T-helper 2 cell treated with Interferon-gamma antibody and Interleukin-4, amounts not matched to agents 100 ng/mL and 5 ng/mL, for 36 hours (primary cell): ENCODE data around the gene OTOGL. TPM values are rescaled to one million over a fixed set of nuclear protein-coding genes. Genes with fewer than 3 reads are reported as not detected.

Experiments
- intact Hi-C: fragments of 100-400 bp; cut with micrococcal nuclease; formaldehyde crosslinking; loops from one replicate; pipeline ENCODE4 v1.15.1; 2023
- total RNA-seq: library from RNA; stranded (reverse); gene quantifications from 2 replicates; pipeline ENCODE4 v1.2.3, GENCODE V29; 2022

OTOGL gene
- total RNA-seq, 1 donor from 2014 or later, result not detected

DNA sequence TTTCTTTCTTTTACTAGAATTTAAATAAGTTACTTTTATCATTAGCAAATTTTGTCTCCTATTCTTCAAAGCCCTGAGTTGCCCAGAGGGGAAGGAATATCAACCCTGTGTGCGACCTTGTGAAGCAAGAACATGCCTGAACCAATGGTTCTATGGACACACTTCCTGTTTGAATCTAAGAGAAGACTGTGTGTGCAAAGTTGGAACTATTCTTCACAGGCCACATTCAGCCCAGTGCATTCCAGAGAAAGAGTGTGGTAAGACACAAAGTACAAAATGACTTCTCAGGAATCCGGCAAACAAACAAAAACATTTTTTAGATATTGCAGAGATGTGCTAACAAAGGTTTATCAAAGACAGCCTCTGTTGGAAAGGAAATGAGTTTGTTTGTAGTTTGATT, 253.9 kb downstream of the OTOGL start:
- intact Hi-C loops, result no loop called here

DNA sequence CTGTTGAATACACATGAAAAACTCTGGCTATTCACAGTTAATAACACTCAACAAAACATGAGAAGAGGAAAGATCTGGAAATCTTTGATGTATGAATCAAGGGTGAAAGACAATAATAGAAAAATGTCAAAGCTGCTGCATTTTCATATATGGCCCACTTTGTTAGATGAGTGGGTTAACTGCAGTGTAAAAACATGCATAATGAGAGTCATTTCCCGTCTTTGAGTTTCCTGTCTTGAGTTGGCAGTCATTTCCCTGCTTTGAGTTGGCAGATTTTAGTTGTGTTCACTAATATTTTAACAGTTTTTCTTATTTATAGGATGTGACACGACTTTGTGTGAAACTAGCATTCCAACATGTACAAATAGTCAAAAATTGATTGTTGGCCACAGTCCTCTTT, 256.8 kb downstream of the OTOGL start:
- intact Hi-C loops, result no loop called here

DNA sequence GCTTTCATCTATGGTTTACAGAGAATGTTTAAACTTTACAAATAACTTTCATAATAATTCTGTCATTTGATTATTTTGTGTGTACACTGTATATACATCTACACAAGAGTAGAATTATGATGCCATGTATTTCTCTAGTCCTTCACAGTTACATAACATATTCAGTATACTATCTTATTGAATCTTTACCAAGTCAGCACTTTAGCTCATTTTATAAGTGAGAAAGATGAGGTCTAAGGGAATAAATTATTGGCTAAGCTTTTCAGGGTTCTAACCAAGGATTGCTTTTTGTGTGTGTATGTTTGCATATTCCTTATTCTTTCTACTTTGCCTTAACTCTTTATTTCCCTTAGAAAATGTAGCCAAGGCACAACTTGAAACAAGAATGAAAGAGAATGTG, 260.4 kb downstream of the OTOGL start:
- intact Hi-C loops, result no loop called here

DNA sequence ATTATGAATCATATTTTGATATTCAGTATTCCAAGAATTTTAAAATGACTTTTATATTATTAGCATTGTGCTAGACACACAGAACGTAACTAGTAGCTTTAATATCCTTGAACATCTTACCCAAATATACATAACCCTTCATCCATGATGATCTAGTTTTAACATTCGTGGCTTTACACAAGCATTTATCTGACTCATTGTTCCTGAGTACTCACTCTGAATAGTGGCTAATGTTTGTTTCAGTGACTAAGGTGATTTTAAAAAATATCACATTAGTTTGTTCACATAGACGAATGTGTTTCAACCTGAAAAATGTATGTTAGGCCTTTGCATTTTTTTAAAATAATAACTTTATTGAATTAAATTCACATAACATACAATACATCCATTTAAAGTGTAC, 264.7 kb downstream of the OTOGL start:
- intact Hi-C loops, result no loop called here

DNA sequence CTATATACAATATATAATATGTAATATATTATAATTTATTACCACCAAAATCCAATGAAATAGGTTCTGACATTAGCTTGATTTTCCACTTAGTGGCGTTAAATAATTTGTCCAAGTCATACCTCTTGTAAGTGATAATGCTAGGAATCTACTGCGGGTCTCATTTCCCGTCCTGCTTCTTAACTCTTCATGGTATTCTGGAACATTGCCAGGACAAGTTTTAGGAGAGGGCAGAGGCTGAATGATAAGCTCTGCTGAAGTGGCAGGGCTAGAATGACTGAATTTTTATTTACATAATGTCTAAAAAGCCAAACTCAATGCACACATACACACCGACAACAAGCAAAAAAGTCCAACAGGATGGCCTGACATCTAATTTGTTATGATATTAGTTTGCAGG, 274.3 kb downstream of the OTOGL start:
- intact Hi-C loops, result no loop called here

DNA sequence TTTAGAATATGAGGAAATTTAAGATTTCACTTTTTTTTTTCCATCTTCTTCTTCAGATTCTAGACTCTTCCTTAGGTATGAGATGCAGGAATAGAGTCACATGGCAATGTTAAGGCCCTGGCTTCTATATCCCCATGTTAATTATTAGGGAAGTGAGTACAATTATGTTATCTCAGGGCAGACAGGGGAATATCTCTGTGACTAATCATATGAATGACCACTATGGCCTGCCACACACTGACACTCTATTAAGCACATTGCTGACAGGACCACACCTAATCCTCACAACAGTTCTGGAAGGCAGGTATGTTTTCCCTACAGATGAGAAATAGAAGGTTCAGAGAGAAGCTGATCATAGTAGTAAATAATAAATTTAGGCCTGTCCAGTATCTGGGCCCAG, 275.3 kb downstream of the OTOGL start:
- intact Hi-C loops, result no loop called here

DNA sequence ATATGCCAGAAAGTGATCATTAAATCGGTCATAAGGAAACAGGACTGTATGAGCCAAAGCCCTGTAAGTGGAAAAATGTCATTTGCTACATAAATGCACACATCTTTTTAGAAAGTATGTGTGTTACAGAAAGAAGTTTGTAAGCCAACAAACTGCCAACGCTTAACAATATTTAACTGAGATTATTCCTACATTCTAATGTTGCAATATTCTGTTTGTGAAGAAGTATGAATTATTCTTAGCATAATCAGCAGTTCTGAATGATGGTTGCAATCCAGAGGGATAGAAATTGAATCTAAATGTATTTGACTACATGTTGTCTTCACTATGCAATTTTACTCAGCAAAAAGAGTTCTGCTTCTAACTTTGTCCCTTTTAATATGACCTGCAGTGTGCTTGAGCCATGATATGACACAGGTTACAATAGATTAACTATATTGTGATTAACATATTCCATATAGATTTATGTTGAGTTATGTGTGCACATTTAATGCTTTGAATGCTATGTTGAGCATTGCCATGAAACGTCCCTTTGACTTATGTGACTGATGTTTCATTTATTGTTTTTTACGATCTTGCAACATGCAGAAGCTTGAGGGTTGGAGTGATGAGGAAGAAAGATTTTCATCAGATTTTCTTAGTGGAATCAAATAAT, 277.9 kb downstream of the OTOGL start:
- intact Hi-C loops, result no loop called here

DNA sequence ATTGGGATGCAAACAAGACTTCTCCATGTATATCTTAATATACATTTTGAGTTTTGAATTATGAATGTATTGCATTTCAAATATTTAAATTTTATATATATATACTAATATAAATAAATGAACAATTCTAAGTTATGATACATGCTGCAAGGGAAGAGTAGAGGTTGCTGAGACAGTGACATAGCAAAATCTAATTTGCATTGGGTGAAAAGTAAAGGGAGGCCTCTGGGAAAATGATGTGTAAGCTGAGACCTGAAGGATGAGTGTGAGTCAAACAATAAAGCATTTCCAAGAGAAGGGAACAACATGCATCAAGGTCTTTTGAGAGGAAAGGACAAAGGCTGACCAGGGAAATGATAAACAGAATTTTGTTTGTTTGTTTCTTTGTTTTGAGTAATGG, 281.8 kb downstream of the OTOGL start:
- intact Hi-C loops, result no loop called here

DNA sequence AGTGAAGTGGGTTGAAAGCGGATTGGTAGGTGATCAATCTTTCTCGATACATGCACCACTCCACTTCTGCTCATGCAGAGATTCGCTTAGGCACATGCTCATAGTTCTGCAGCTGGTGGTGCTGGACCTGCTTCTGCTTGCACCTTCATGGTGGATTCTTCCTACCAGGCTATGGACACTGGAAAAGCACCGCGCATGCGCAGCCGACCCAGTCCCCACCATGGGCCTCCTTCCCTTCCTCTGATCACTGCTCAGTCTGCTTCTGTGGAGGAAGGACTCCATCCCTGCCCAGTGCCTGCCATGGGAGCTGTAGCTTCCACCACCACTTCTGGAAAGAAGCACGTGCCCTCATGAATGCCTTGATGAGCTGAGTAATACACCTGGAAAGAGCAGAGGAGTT, 282.9 kb downstream of the OTOGL start:
- intact Hi-C loops, result no loop called here

DNA sequence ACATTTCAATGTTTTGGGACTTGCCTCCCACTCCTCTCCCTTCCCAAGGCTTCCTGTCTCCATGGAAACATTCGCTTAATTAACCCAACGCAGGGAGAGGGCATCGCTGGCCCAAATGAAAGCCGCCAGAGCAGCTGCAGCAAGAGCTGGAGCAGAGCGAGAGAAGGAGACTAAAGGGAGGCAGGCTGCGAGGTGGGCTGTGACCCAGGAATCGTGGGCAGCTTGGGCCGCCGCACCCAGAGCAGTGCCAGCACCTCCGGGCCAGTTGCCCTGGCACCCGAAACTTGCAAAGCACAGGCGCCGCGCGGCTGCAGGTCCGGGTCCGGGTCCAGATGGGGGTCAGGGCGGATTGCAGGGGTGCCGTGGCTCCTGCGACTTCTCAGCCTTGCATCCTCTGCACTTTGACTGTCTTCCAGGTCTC, 301.2 kb downstream of the OTOGL start:
- intact Hi-C loops, result no loop called here

DNA sequence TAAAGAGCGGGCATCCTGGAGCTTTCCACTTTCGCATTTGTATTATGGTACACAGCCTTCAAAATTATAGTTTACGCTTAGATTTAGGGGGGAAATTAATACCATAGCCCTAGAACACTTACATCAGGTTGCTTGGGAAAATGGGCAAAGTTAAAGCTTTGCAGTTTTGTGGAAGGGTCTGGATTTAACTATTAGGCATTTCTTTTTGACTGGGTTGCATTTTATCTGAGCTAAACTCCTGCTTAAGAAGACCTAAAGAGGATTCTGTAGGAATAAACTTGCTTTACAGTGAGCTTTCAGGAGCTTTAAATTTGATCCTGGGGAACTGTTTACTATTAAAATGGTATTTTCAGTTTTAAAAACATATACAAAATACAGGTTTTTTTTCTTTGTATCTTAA, 301.9 kb downstream of the OTOGL start:
- intact Hi-C loops, result no loop called here

DNA sequence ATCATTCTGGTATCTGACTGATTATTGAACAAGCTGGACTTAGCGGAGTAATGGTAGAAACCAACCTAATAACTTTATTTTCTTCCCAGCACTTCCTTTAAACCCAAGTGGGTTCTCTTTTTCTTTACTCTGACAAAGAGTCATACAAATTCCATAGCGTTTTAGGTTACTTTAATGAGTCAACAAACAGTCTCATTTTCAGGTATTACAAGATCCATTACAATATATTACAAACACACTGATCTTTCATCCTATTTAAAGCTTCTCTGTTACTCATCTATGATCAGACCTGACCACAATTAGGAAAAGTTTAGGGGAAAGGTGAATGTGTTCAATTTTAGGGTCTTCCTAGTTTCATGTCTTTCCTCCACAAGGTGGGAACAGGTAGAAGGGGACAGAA, 305.3 kb downstream of the OTOGL start:
- intact Hi-C loops, result no loop called here

DNA sequence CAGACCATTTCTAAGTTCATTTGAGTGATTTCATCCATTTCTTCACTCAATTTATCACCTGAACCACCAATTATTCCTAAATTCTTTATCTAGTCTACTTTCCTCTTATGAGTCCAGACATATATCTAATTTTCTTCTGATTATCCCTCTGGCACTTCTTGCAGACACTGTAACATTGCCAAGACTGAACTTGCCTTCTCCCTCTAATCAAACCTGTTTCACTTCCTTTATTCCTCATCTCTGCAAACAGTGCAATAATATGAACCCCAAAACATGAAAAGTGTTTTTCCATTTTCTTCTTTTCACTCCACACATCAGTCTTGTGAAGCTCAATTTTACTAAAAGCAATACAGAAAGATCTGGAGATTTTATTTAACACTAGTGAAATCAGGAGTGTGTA, 306.9 kb downstream of the OTOGL start:
- intact Hi-C loops, result no loop called here

DNA sequence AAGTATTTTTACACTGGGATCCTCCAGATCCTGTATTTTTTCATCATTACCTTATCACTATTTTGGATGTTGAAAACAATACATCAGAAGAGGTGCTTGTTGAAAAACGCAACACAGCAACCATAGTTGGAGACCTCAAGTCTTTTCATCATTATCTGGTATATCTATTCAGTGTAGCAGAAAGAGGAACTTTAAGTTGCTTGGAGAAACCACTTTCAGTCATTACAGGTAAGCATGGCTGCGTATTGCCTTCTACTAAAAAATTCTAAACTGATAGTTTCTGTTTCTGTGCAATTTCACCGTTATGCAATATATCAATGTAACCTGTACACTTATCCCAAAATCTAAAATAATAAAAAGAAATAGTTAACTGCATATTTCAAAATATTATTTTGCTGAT, 312.4 kb downstream of the OTOGL start:
- intact Hi-C loops, result loop anchor here (1.0 to 10.0 kb wide), 3 partner anchors 183 to 716 kb away; no protein-coding TSS in a partner anchor

DNA sequence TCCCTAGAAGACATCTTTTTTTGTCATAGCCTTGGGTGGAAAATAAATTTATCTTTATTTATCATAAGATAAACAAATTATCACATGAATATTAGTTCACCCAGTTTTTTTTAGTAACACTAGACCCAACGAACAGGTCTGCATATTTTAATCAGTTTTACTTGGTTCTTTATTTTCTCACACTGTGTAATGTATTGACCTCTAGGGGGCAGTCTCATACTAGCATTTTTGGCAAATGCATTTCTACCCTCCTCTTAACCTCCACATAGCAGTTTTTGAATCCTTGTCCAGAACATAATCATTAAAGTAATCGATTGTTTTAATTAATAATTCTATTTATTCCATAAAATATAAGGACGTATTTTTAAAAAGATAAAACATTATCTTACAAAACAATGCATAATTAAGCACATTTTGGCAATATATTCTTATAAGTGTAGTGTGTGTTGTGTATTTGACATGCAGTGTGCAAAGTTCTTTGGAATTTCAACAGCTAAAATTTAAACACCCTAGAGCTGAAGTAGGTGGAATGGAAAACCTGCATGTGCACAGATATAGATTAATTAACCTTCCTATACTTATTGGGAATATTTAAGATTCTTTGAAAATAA, 313.1 kb downstream of the OTOGL start:
- intact Hi-C loops, result loop anchor here (1.0 to 10.0 kb wide), 3 partner anchors 182 to 715 kb away; no protein-coding TSS in a partner anchor

DNA sequence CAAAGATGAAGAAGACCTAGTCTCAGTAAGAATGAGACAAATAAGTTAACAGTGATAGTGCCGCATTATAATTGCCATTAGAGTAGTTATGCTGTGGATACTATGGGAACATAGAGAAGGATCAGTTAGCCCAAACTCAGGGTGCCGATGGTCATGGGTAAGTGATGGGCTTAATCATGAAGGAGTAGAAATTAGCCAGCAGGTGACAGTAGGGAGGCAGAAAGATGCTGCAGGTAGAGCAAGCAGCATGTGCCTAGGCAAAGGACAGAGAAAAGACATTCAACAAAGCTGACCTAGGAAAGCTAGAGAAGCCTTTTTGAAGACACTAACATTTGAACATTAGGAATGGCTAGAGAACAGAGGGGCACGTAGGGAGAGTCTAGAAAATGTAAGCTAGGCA, 314.1 kb downstream of the OTOGL start:
- intact Hi-C loops, result loop anchor here (5.0 to 10.0 kb wide), 2 partner anchors 181 to 714 kb away; no protein-coding TSS in a partner anchor

DNA sequence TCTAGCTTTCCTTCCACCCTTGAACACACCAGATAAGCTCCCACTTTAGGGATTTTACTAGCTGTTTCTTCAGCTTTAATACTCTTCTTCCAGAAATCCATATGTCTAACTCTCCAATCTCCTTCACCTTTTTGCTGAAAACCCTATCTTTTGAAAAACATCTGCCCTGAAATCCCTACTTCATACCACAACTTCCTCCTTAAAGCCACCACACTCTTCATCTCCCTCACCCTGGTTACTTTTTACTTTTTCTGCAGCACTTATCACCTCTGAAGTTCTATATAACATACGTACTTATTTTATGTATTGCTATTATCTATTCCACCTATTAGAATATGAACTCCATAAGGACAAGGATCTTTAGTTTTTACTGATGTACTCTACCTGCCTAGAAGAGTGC, 316.1 kb downstream of the OTOGL start:
- intact Hi-C loops, result loop anchor here (10.0 kb wide), 1 partner anchor 179 kb away; no protein-coding TSS in a partner anchor

DNA sequence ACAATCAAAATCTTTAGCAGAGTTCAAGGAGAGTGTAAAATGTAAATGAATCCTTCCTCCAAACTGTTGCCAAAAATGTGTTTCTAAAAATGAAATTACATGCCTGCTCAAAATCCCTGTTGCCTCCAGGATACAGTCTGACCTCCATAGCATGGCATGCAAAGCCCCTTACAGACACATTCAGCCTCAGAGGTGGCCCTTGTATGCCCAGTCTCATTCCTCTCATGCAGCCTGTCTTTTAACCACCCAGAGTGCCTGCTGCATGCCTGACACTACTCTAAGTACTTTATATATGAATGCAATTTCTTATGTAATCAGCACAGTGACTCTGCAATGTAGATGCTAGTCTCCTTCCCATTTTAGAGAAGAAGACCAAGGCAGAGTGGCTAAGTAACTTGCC, 320.3 kb downstream of the OTOGL start:
- intact Hi-C loops, result loop anchor here (10.0 kb wide), 1 partner anchor 175 kb away; no protein-coding TSS in a partner anchor

DNA sequence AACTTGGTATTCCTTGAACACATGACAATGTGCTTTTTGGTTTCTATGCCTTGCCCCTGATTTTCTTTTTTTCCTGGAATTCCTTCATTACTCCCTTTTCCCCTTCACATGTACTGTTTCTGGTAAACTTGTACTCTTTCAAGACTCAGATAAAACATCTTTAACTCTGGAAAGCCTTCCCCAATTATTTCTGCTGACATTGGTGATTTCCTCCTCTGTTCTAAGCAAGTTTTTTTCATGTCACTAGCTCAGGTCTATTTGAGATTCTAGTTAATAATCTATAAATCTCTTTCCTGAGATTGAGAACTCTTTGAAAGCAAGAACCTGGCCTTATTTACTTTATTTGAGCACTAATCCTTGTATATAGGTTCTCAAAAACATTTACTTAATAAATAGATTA, 320.7 kb downstream of the OTOGL start:
- intact Hi-C loops, result no loop called here

DNA sequence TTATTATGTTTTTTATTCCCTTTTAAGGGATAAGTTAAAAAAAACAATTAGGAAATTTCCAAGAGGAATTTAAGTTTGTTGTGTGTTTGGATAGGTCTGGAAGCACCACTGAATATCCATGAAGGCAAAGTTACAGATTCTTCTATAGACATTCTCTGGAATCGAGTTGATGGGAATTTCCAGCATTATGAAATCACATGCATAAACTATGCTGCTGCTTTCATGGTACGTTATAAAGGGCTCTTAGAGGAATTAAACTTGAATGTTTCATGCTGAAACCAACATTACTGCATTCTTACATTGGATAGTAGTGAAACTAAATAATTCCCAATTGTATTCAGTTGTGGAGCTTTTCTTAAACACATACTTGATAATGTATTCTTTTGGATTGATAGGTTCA, 323.2 kb downstream of the OTOGL start:
- intact Hi-C loops, result no loop called here
